Measurements from ENCODE around the gene CCNA2.
A peak's percentile ranks its signal among the peaks of the same experiment; 100 is the strongest.

CCNA2 gene

DNA sequence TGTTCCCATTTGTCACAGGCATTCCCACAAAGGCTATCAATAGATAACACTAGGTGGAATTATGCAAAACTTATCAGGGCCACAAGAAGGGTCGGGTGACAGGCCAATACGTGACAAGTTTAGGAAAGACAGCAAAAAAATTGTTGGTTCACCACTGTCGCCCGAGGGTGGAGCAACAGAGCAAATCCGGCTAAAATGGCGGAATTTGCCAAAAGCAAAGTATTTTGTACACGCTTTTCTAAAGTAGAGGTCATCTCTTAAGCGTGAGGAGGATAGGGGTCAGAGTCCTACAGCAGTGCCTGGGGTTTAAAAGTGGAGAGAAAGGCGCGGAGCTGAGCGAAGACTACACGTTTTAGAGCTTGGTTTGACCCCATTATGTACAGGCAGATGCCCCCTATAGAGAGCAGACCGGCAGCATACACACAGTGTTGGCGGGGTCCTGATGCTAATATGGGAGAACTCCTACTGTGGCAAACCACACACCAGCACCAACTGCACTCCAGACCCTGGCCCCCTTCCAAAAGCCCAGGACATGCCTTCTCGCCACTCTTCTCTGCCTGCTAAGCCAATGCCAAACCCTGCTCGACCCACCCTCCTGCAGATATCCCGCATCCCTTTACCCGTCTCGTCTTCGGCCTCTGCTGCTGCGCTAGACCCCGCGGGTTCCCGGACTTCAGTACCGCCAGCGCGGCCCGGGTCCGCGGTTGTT, 733 bp downstream of the CCNA2 start:
- Histone ChIP-seq H3K27me3 (ENCODE audit: low read depth) (no peaks in the 10 kb centered on the region), H3K9me3 (no peaks in the 10 kb centered on the region), H3K4me3 (peak overlapping the region; percentile 95), H3K36me3 (replicated peaks) (peaks cover 55% of the 10 kb centered on the region), H3K4me1 (peaks cover 22% of the 10 kb centered on the region)
- peak; percentile 60 to 64 for DNase-seq (ENCODE audit: low spot score in 2 of 2)
- in situ Hi-C loops (cut with MboI; ENCODE audit: low sequenced_read_pairs), result no loop called here

DNA sequence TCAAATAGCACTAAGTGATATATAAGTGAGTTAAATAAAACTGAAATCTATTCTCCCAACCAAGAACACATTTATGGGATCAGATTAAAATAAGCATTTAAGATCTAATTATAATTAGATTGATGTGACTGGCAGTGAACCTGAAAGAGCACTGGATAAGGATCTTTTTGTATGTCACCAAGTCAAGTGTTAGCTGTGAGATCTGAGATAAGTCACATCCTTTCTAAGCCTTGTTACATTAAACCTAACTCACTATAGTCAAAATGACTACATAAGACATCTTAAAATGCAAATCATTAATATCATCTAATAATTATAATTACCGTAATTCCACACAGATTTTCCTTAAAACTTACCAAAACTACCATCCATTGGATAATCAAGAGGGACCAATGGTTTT, 1.6 kb downstream of the CCNA2 start:
- Histone ChIP-seq H3K4me1 (peaks cover 22% of the 10 kb centered on the region), H3K36me3 (replicated peaks) (peaks cover 64% of the 10 kb centered on the region), H3K4me3 (peak overlapping the region; percentile 95), H3K27me3 (ENCODE audit: low read depth) (no peaks in the 10 kb centered on the region), H3K9me3 (no peaks in the 10 kb centered on the region)
- in situ Hi-C loops (cut with MboI; ENCODE audit: low sequenced_read_pairs), result no loop called here
- DNase-seq (ENCODE audit: low spot score in 2 of 2), result no peak

DNA sequence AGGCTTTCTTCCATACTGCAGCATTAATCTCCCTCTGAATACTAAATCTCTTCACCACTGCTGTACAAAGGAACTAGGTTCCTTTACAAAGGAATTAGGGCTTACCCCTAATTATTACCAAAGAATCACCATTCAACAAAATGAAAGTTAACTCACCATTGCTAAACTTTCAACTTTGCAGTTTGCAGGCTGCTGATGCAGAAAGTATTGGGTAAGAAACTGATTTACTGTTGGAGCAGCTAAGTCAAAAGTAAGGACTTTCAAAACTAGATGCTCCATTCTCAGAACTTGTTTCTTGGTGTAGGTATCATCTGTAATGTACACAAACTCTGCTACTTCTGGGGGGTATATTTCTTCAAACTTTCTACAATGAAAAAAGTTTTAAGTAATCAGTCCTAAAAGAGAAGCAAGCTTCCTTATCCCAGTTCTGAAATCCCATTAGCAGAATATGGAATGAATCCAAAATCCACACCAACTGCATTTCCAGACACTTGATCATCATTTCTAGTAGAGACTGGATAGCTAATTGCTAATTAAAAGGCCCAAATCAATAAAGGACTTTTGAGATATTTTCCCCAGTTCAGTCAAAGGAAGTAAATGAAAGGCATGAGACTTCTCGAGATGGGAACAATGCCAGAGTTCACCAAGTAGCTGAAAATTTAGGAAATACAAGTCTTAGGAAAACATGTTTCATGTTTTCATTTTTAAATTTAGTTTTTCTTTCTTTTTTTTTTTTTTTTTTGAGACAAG, 4.3 kb downstream of the CCNA2 start:
- DNase-seq (ENCODE audit: low spot score in 2 of 2), result peak in 1 of 2 experiments; percentile 27
- Histone ChIP-seq H3K9me3 (no peaks in the 10 kb centered on the region), H3K4me3 (no peak overlapping the region), H3K36me3 (replicated peaks) (peaks cover 89% of the 10 kb centered on the region), H3K4me1 (peaks cover 21% of the 10 kb centered on the region), H3K27me3 (ENCODE audit: low read depth) (no peaks in the 10 kb centered on the region)
- in situ Hi-C loops (cut with MboI; ENCODE audit: low sequenced_read_pairs), result no loop called here

DNA sequence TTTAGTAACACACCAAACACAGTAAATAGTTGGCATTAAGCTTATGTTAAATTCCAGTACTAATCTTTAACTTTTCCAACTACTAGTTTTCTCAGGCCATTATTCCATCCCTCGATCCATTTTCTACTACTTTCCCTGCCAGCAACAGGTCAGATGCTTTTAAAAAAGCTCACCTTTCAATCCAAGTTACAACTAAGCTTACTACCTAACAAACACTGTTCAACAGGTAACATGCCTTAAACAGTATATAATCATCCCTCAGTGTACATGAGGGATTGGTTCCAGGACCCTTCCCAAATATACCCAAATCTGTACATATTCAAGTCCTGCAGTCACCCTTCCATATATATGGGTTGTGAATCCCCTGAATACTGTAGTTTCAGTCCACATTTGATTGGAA, 5.5 kb downstream of the CCNA2 start:
- Histone ChIP-seq H3K4me3 (no peak overlapping the region), H3K36me3 (replicated peaks) (peaks cover 95% of the 10 kb centered on the region)
- in situ Hi-C loops (cut with MboI; ENCODE audit: low sequenced_read_pairs), result no loop called here

DNA sequence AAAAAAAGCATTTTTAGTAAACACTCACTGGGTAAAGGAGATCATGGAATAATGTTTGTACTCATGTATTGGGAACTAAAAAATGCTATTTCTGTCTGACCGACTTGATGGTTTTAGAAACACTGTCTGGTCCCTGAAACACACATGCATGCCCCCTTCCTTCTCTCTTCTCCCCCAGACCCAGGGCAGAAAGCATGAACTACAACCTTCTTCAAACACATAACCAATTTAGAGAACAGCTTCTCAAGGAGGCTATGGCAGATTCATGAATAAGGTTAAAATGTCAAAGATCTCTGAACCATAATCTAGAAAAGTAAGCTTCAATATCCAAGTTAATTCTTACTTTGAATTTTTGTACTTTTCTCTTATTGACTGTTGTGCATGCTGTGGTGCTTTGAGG, 6.0 kb downstream of the CCNA2 start:
- in situ Hi-C loops (cut with MboI; ENCODE audit: low sequenced_read_pairs), result no loop called here

More for the DNA sequence above, 5.5 kb downstream of the CCNA2 start:
- DNase-seq (ENCODE audit: low spot score in 2 of 2), result no peak
- peaks cover 18% of the 10 kb centered on the region for H3K4me1 ChIP-seq
- H3K9me3 ChIP-seq, result no peaks in the 10 kb centered on the region
- no peaks in the 10 kb centered on the region for H3K27me3 ChIP-seq (ENCODE audit: low read depth)

DNA sequence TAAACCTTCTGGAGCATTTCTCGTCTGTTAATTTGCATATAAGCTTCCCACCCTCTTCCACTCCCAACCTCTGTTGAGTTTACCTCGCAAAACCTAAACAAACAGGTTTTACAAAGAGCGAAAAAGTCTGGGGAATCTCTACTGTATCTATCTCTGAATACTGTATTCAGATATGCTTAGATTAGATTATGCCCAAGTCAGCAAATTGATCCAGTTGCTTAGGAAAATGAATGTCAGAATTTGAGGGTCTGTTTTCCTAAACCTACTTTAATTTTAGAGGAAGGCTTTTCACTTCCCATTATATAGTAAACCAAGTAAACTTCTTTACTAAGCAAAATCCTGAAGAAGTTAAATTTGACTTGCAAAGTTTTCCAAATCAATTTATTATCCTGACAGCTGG, 6.7 kb downstream of the CCNA2 start:
- H3K27me3 ChIP-seq (ENCODE audit: low read depth), result no peaks in the 10 kb centered on the region
- H3K4me3 ChIP-seq, result no peak overlapping the region
- H3K4me1 ChIP-seq, result peaks cover 14% of the 10 kb centered on the region
- no peak for DNase-seq (ENCODE audit: low spot score in 2 of 2)
- H3K36me3 ChIP-seq (replicated peaks), result peaks cover 99% of the 10 kb centered on the region
- H3K9me3 ChIP-seq, result no peaks in the 10 kb centered on the region
- in situ Hi-C loops (cut with MboI; ENCODE audit: low sequenced_read_pairs), result no loop called here

More for the DNA sequence above, 6.0 kb downstream of the CCNA2 start:
- Histone ChIP-seq H3K4me3 (no peak overlapping the region), H3K27me3 (ENCODE audit: low read depth) (no peaks in the 10 kb centered on the region), H3K9me3 (no peaks in the 10 kb centered on the region), H3K36me3 (replicated peaks) (peaks cover 98% of the 10 kb centered on the region), H3K4me1 (peaks cover 18% of the 10 kb centered on the region)
- no peak for DNase-seq (ENCODE audit: low spot score in 2 of 2)

DNA sequence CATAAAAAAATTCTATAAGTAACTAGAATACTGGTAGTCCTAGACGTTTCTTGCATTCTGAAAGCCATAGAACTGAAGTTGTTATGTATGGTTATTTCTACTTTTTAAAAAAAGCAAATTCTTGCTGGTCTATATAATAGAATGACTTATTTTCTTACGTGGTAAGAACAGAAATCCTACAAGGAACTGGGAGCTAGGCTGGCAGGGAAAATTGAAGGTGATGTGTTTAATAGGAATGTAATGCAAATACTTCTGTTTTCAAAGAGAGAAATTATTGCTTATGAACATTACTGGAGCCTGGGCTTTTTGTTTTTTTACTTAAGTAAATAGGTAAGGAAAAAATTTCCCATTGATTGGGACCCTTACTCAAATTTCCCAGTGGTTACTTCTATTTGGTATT, 8.9 kb downstream of the CCNA2 start:
- H3K27me3 ChIP-seq (ENCODE audit: low read depth), result no peaks in the 10 kb centered on the region
- in situ Hi-C loops (cut with MboI; ENCODE audit: low sequenced_read_pairs), result no loop called here
- H3K4me1 ChIP-seq, result peaks cover 2% of the 10 kb centered on the region
- no peaks in the 10 kb centered on the region for H3K9me3 ChIP-seq
- no peak overlapping the region for H3K4me3 ChIP-seq
- DNase-seq (ENCODE audit: low spot score in 2 of 2), result no peak
- H3K36me3 ChIP-seq (replicated peaks), result peaks cover 96% of the 10 kb centered on the region

DNA sequence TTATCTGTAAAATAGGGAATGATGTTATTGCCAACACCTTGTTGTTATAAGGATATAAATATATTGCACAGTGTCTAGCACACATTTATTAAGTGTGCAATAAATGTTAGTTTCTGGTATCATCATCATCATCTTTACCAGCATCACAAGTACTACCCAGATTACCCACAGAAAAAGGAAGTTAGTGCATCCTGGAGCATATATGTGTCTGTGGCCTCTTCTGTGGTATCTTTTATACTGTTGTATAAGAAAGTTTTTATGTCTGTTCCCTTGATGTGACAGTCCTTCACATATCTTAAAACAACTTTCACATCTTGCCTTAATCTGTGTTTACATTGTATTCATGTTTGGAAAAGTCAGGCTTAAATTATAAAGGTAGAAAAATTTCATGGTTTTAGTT, 12.6 kb downstream of the CCNA2 start:
- Histone ChIP-seq H3K36me3 (replicated peaks) (peaks cover 89% of the 10 kb centered on the region), H3K4me3 (no peak overlapping the region), H3K9me3 (no peaks in the 10 kb centered on the region), H3K4me1 (no peaks in the 10 kb centered on the region), H3K27me3 (ENCODE audit: low read depth) (no peaks in the 10 kb centered on the region)
- in situ Hi-C loops (cut with MboI; ENCODE audit: low sequenced_read_pairs), result no loop called here
- DNase-seq (ENCODE audit: low spot score in 2 of 2), result no peak

DNA sequence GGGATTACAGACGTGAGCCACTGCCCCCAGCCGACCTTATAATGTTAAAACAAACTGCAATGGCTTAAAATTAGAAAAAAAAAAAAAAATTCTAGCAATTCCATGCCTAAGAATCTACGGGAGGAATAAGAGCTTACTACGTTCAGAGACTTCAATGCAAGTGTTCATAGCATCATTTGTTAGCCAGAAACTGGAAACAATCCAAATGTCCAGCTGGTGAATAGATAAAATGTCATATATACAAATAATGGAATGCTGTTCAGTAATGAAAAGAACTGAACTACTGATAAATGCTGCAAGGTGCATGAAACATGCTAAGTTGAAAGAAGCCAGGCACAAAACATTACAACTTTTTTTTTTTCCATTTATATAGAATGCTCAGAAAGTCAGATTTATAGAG, 17.3 kb downstream of the CCNA2 start:
- DNase-seq (ENCODE audit: low spot score in 2 of 2), result no peak
- in situ Hi-C loops (cut with MboI; ENCODE audit: low sequenced_read_pairs), result no loop called here

DNA sequence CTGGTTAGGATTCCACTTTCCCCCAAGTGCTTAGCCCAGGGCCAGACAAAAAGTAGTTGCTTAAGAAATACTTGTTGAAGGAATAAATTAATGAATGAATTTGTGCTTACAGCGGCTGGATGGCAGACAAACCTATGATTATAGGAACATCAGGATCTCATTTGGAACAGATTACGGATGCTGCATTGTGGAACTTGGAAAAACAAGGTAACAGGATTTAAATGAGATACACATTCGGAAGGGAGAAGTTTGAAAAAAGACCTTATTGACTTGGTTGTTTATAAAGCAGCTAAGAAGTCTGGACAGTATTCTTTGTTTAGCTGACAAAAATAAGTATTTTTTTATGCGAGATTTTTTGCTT, 22.0 kb downstream of the CCNA2 start:
- H3K4me3 ChIP-seq, result peak overlapping the region; percentile 92
- in situ Hi-C loops (cut with MboI; ENCODE audit: low sequenced_read_pairs), result no loop called here

More for the DNA sequence above, 17.3 kb downstream of the CCNA2 start:
- Histone ChIP-seq H3K9me3 (no peaks in the 10 kb centered on the region), H3K27me3 (ENCODE audit: low read depth) (no peaks in the 10 kb centered on the region), H3K4me3 (no peak overlapping the region), H3K4me1 (peaks cover 14% of the 10 kb centered on the region), H3K36me3 (replicated peaks) (peaks cover 75% of the 10 kb centered on the region)

DNA sequence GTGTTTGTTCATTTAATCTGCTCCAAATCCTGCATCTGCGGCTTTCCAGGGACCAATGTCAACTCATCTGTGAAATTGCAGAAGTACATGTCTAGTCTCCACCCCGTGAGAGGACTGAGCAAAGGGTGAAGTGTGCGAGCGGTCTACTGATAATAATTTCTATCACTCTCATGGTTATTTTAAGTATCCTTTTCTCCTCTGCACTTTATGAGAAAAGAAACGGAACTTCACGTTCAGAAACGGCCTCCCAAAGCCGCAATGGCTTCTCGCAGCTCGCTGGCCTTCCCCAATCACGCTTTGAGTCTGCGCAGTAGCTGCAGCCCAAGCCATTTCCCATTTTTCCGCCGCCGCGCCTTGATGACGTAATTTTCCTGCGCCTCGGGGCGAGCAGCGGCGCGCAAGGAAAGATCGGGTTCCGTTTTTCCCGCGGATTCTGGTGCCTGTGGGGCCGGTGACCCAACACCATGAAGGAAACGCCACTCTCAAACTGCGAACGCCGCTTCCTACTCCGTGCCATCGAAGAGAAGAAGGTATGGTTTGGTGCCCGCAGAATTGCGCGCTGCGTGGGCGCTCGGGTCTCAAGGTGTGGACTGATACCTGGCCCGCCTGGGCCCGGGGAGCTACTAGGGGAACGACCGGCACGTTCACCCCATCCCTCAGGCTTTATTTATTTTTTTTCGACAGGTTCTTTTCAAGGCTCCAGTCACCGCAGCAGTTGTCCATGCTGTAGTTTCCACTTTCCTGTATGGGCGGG, 22.5 kb downstream of the CCNA2 start, which contains the start of gene EXOSC9:
EXOSC9 (plus strand) TSS at position 363 of the 754 bp plus-strand sequence; CDS start at position 465, 102 bp downstream.
- Histone ChIP-seq H3K27me3 (ENCODE audit: low read depth) (no peaks in the 10 kb centered on the region), H3K9me3 (no peaks in the 10 kb centered on the region), H3K36me3 (replicated peaks) (peaks cover 35% of the 10 kb centered on the region), H3K4me1 (peaks cover 33% of the 10 kb centered on the region), H3K4me3 (peak within 1 kb of the TSS; percentile 92)
- in situ Hi-C loops (cut with MboI; ENCODE audit: low sequenced_read_pairs), result no loop called here
- DNase-seq (ENCODE audit: low spot score in 2 of 2), result peak; percentile 81 to 96

More for the DNA sequence above, 22.0 kb downstream of the CCNA2 start:
- DNase-seq (ENCODE audit: low spot score in 2 of 2), result no peak
- Histone ChIP-seq H3K36me3 (replicated peaks) (peaks cover 38% of the 10 kb centered on the region), H3K27me3 (ENCODE audit: low read depth) (no peaks in the 10 kb centered on the region), H3K9me3 (no peaks in the 10 kb centered on the region), H3K4me1 (peaks cover 29% of the 10 kb centered on the region)

DNA sequence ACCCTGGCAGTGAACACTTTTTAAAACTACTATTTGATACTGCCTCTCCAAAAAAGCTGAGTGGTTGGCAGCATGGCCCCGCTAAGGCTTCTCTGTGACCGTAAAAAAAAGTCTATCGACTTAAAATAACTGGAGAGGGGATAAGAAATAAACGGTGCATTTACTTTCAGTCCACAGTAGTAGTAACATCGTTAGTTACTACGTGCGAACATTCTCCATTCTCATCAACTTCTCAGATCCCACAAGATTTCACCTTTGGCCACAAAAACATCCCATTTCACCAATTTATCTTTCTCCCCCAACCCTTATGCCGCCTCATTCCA, 23.1 kb downstream of the CCNA2 start:
- H3K4me1 ChIP-seq, result peaks cover 38% of the 10 kb centered on the region
- peak overlapping the region; percentile 92 for H3K4me3 ChIP-seq
- in situ Hi-C loops (cut with MboI; ENCODE audit: low sequenced_read_pairs), result no loop called here
- H3K36me3 ChIP-seq (replicated peaks), result peaks cover 35% of the 10 kb centered on the region
- no peak for DNase-seq (ENCODE audit: low spot score in 2 of 2)
- no peaks in the 10 kb centered on the region for H3K27me3 ChIP-seq (ENCODE audit: low read depth)
- no peaks in the 10 kb centered on the region for H3K9me3 ChIP-seq

DNA sequence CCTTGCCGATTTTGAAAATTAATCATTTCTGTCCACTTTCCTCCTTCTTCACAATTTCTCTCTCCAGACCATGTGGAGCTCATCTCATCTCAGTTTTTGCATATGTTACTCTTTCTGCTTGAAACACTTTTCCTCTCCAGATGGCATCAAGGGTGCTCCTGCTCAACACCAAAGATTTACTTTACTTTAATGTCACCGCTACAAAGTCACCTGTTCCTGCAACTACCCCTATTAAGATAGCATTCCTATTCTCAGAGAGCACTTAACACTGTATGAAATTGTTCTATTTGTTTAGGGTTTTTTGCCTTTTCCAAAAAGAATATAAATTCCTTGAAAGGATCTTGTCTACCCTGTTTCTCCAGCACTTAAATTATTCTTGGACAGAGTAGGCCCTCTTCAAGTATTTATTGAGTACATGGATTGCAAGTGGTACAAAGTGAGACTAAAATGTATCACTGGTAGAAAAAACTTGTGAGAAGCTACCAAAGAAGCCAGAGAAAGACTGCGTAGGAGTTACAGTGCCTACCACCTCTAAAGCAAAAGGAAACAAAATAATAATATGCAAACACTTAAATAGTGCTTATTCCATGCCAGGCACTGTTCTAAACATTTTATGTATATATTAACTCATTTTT, 23.7 kb downstream of the CCNA2 start:
- DNase-seq (ENCODE audit: low spot score in 2 of 2), result no peak
- in situ Hi-C loops (cut with MboI; ENCODE audit: low sequenced_read_pairs), result no loop called here
- Histone ChIP-seq H3K4me1 (peaks cover 44% of the 10 kb centered on the region), H3K27me3 (ENCODE audit: low read depth) (no peaks in the 10 kb centered on the region), H3K36me3 (replicated peaks) (peaks cover 29% of the 10 kb centered on the region), H3K9me3 (no peaks in the 10 kb centered on the region), H3K4me3 (no peak overlapping the region)

Data from HAP-1 (cell line).